NOMO-1 treated with DMSO at 0.1 percent for 48 hours (cell line): ENCODE data around the gene IGBP1.
"Not testable (repeated sequence)": the region's sequence is repeated elsewhere in the genome, so short reads cannot be mapped to it uniquely, and the experiment has no call there.

Experiments used
- DNase-seq: peaks from one replicate; lab custom pipeline; 2025; ENCODE audit not compliant: unreplicated experiment; lab: John Stamatoyannopoulos, UW

IGBP1 gene

GRCh38 chrX:70166601-70167590, 33.6 kb downstream of the IGBP1 start:
- DNase-seq: no peak

- DNase-seq: no peak
Measured at GRCh38 chrX:70168238-70169188, 35.3 kb downstream of the IGBP1 start.

DNA sequence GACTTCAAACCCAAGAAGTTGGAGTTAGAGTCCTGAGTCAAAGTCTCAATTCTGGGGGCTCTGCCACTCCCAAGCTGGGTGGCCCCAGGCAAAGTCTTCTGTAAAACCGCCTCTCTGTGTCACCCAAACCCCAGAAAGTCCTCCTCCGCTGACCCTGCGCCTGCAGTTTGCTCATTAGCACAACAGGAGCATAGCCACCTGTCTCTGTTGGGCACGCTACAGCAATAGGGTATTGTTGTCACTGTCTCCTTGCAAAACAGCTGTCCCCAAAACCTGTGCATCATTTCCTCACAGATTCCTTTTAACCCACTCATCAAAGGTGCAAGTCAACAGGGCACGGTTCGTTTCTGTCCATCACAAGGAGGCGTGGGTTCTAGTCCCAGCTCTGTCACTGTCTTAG, 36.0 kb downstream of the IGBP1 start:
- DNase-seq: no peak

DNA sequence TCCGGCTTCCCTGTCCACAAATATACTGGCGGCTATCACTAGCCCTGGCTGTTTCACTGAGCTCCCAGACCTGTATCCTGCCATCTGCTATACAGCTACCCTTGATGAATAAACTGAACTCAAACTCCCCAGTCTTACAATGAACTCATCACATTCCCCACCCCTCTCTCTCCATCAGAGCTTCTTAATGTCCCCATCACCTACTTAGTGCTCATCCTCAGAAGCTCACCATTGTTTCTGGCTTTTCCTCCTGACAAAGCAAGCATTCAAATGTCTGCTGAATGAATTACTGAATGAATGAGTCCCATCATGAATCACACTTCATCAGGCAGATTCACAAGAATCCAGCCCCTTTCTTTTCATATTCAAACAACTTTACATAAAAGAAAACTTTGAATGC, 38.4 kb downstream of the IGBP1 start:
- DNase-seq: no peak

DNA sequence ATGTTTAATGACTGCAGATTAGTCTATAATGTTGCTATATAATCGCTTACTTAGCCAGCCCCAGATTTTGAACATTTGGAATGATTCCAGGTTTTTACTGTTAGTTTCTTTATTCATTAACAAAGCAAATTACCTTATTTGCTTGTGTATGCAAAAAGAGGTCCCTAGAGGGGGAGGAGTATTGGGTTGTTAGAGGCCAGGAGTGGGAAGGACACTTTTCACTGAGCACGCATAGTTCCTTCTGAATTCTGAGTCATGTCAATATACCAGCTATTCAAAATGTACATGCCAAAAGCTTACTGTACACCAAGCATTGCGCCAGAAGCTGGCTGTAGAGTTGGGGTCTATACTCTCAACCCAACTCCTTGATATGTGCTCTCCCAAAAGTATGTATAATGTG, 39.0 kb downstream of the IGBP1 start:
- no peak for DNase-seq

DNA sequence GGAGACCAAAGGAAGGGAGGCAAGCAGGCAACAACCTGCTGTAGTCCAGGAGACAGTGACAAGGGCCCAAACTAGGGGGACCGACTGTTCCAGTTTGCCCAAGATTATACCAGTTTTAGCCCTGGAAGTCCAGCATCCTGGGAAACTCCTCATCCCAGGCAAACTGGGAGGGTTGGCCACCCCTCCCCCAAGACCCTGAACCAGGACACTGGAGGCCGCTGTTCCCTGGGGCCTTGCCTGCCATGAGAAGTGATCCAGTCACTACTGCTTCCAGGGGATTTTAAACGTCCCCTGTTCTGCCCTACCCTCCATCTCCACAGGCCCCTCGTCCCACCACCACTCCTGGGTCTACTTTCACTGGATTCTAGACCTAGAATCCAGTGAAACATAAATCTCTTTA, 39.7 kb downstream of the IGBP1 start:
- no peak for DNase-seq

- no peak for DNase-seq
Measured at GRCh38 chrX:70174754-70175153, 41.5 kb downstream of the IGBP1 start.

GRCh38 chrX:70175338-70175737, 42.1 kb downstream of the IGBP1 start:
- no peak for DNase-seq

DNA sequence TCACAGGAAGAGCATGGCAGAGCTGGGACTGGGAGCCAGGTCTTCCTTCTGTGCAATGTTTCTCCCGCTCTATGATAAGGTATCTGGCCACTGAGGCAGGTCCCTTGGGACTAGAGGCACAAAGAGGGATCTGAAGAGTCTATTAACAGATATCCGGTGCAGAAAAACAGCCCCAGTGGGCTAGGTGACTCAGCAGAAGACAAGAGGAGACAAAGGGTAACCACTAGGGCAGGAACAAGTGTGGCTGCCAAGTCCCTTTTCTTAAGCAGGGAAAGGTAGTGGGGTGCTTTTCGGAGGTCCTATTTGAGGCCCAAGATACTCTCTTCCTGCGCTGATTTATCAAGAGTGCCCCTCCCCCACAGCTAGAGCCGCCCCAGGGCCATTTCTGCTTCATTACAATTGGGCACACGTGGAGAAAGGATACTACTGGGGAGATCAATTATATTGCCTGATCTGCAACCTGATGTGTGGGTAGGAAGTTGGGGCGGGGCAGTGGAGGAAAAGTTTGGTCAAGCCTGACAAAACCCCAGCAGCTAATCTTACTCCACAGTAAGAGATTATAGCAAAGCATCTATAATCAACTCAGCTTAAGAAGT, 43.8 kb downstream of the IGBP1 start, which contains the start of gene DGAT2L6:
TSS of gene DGAT2L6 (plus strand) at position 546 of the 596 bp plus-strand sequence. CDS start 100 bp downstream, outside the sequence.
- DNase-seq: no peak

DNA sequence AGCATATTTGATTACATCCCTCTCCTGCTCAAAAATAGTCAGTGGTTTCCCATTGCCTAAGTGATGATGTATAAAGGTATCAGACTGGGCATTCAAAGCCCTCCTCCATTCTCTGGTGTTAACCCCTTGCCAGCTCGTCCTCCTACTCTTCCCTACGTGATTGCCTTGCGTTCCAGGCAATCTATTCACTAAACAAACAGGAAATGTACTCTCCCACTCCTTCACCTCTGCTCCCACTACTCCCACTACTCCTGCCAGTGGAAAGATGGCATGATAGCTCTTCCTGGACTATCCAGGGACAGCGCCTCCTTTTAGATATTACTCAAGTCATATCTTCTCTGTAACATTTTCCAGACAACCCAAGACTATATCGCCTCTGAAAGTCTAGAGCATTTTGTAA, 49.8 kb downstream of the IGBP1 start:
- no peak for DNase-seq

GRCh38 chrX:70190225-70190624, 57.0 kb downstream of the IGBP1 start:
- DNase-seq: no peak

GRCh38 chrX:70196961-70197720, 63.9 kb downstream of the IGBP1 start:
- DNase-seq: peak; percentile 34

DNA sequence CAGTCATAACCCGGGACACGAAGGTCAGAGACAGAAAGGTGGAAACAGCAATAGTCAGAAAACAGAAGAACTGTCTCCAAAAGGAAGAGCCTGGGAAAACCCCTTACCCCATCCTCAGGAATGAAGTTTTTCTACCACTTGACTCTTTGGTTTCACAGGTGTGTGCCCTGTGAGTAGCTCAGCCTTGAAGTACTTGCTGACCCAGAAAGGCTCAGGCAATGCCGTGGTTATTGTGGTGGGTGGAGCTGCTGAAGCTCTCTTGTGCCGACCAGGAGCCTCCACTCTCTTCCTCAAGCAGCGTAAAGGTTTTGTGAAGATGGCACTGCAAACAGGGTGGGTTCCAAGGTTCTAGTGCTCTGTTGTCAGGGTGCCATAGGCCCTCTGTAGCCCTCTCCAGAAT, 68.5 kb downstream of the IGBP1 start:
- no peak for DNase-seq

DNA sequence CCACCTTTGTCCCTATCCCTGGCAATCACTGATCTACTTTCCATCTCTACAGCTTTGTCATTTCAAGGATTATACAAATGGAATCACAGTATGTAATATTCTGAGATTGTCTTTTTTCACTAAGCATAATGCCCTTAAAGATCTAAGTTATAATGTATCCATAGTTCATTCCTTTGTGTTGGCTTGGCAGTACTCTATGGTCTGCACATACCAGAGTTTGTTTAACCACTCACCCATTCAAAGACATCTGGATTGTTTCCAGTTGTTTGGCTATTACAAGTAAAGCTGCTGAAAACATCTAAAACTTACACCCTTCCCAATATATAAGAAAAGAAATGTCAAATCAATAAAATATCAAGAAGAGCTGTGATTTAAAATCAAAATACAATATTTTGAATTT, 75.2 kb downstream of the IGBP1 start:
- no peak for DNase-seq

DNA sequence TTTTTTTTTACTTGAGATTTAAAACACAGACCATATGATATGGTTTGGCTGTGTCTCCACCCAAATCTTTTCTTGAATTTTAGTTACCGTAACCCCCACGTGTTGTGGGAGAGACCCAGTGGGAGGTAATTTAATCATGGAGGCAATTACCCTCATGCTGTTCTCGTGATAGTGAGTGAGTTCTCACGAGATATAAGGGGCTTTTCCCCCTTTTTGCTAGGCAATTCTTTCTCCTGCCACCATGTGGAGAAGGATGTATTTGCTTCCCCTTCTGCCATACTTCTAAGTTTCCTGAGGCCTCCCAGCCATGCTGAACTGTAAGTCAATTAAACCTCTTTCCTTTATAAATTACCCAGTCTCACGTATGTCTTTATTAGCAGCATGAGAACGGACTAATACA, 76.3 kb downstream of the IGBP1 start:
- not testable (repeated sequence) for DNase-seq
